GM19099 (cell line): Measurements from ENCODE around the gene SOCS6.

Experiments
- POLR2A ChIP-seq: IDR thresholded peaks from 3 replicates; pipeline ENCODE4 v1.6.1; 2011; ENCODE audit warnings: low read depth; ENCODE audit not compliant: insufficient read length; ENCODE audit errors: extremely low read depth

SOCS6 gene

DNA sequence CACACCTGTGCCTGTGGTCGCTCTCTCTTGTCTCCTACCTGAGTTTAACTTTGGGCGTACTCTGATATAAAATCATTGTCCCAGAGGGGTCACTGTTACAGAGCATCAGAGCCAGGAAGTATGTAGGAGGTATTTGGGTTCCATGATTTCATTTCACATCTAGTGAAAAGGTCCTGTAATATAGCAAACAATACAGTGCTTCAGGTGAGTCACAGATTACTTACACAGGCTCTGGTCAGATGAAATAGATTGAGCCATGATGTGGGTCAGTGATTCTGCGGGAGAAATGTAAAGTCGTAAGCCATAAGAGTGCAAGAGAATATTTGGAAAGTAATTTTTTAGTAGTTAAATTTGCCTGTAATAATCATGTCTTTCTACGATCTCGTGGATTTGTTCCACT is 70.2 kb downstream of the SOCS6 start:
- no peak for TF ChIP-seq POLR2A

- no peak for TF ChIP-seq POLR2A
These were observed 73.4 kb downstream of the SOCS6 start for GRCh38 chr18:70362258-70362657.

DNA sequence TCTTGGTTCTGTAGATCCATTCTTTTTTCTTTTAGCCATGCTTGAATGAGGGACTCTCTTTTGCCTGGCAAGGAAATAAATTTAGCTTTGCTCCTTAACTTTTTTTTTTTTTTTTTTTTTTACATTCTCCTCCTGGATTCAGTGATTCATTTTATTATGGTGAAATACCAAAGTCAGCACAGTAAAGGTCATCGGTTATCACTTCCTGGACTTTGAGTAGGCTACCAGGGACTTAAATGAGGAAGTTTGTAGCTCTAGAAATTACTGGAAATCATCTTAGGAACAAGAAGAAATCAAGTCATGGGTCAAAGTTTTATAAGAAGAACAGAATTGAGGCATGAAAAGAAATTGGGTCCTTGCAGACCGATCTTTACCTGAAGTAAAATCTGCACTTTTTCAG is 75.0 kb downstream of the SOCS6 start:
- no peak for TF ChIP-seq POLR2A

GRCh38 chr18:70365361-70365760 is 76.5 kb downstream of the SOCS6 start:
- no peak for TF ChIP-seq POLR2A

DNA sequence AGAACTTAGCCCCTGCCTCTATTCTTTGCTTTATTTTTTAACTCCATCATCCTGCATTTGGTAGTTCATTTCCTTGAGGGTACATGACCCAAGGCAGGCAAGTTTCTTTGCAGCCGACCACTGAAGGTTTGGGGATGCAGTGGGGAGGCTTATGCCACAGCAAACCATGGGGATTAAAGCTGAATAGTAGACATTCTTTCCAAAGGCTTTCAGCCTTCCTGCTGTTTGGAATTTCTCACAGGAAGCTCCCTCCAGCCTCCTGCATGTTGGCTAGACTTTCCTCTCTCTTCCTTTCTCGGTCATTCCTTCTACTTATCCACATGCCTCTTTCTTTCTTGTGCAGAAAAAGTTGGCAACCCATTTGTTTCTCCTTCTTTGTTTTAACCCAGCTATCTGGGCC is 77.3 kb downstream of the SOCS6 start:
- no peak for TF ChIP-seq POLR2A

GRCh38 chr18:70366670-70367069 is 77.8 kb downstream of the SOCS6 start:
- no peak for TF ChIP-seq POLR2A

DNA sequence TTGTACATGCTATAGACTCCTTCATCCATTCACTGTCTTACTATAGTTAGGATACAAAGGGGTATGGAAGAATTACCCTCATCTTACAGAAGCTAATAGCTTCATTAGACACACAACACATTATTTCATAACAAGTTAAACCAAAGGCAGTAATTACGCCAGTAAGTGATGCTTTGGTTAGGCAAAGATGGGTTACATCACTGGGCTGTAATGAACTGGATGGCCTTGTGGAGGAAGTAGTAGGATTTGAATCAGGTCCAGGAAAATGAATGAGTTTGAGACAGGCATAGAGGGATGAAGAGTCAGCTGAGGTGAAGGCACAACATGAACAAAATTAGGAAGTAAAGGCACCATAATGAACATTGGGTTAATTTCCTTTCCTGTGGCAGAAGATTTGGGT is 80.1 kb downstream of the SOCS6 start:
- no peak for TF ChIP-seq POLR2A

DNA sequence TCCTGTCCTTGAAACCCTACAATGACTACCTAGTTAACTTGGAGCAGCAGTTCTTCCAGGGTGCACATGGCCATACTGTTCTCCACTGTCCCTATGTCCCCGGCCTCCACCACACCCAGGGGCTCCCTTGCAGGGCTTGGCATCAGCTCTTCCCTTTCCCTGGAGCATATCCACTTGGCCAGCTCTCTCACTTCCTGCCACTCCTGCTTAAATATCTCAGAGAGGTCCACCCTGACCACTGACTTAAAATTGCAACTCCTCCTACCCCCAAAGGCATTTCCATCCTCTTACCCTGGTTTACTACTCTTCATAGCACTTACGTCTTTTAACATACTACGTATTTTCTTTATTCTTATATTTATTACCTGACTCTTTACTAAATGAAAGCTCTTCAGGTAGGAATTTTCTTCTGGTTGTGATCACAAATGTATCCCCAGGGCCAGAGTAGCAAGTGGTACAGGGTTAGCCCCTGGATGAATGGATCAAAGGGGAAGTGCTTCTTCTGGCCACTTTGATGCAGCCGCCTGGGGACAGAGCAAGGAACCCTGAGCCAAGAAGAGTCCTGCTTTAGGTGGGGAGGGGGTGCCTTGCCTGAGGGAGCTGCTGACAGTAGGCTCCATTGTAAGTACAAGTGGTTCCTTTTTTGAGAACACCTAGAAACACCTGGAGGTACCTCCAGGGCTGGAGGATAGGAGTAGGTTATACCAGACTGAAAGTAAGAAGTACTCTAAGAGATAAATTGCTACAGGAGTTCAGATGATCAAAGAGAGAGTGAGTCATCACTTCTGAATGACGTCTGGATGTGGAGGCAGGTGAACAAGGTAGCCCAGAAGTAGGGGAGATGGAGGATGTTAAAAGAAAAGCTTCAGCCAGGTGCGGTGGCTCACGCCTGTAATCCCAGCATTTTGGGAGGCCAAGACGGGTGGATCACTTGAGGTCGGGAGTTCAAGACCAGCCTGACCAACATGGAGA is 82.2 kb downstream of the SOCS6 start:
- no peak for TF ChIP-seq POLR2A

DNA sequence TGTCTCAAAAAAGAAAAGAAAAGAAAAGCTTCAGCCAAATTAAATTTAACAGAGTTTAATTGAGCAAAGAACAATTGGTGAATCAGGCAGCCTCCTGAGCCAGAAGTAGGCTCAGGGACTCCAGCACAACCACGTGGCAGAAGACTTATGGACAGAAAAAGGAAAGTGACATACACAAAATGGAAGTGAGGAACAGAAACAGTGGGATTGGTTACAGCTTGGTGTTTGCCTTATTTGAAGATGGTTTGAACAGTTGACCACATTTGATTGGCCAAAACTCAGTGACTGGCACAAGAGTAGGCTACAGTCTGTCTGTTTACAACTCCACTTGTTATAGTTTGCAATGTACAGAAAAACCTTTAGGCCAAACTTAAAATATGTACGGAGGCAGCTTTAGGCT is 83.1 kb downstream of the SOCS6 start:
- TF ChIP-seq POLR2A, result no peak

- TF ChIP-seq POLR2A, result no peak
These were observed 83.7 kb downstream of the SOCS6 start for GRCh38 chr18:70372450-70373041.

DNA sequence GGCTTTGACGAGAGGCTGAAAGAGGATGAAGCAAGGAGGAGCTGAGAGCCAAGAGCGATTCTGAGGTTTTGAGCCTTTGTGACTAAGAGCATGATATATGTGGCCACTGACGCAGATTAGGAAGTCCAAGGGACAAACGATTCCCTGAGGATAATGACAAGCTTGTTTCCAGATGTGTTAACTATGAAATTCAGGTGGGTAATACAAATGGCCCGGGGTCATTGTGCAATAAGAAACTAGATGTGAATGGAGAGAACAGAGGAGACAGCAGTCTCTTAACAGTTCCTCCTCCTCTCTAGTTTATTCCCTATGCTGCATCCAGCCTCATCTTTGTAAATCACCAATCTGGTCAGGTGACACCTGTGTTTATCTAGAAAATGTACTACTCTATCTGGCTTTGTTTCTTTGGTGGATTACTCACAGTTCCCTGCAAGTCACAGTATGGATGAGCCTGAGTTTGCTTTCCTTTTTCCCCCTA is 84.2 kb downstream of the SOCS6 start:
- TF ChIP-seq POLR2A, result no peak

- no peak for TF ChIP-seq POLR2A
These were observed 85.3 kb downstream of the SOCS6 start for GRCh38 chr18:70374154-70374553.

- TF ChIP-seq POLR2A, result no peak
These were observed 87.5 kb downstream of the SOCS6 start for GRCh38 chr18:70376137-70376913.

DNA sequence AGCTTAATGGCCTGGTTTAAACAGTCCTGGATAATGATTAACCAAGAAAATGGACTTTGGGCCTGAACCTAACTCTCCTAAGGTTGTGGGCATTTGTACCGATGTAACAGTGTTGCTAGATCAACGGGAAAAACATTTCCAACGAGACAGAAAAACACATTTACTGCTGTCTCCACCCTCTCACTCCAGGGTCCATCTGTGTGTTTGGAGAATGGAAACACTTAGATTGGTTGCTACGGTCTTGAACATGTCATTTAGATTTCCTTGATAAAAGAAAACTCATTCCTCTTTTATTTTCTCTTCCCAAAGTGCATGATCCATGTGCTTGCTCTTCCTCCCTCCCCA is 88.0 kb downstream of the SOCS6 start:
- no peak for TF ChIP-seq POLR2A

DNA sequence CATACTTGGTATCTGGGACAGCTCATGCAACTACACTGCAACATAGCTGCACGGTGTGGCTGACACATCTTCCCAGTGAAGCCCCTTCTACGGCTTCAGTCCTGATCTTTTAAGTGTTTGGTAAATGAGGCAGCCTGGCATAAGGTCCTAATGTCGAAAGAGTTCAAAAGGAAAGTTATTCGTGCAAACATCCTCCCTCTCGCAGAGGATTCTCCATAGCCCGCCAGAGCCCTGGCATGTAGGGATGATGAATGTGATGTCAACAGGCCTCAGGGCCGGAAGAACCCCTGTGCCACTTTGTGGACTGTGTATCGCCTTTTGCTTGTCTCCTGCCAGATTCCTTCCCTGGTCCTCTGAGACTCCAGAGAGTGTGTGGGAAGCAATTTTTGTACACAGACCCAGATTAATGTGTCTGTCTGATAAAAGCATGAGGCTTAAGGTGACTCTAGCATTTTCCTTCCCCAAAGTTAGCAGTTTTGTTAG is 88.5 kb downstream of the SOCS6 start:
- TF ChIP-seq POLR2A, result no peak
